GM23248 (cell line): Measurements from ENCODE around the gene ADGRV1. TPM values are rescaled to one million over a fixed set of nuclear protein-coding genes. Genes with fewer than 3 reads are reported as not detected.
A peak's percentile ranks its signal among the peaks of the same experiment; 100 is the strongest.

Source experiments
- DNase-seq: peaks from one replicate; pipeline ENCODE4 v3.0.0-alpha.2; 2015
- H2AFZ ChIP-seq: fragments of 200-600 bp; sonication (generic); 2 replicates; pipeline ENCODE4 v1.6.1; 2016; ENCODE audit warnings: antibody characterized with exemption
- H3F3A ChIP-seq: fragments of 200-600 bp; sonication (generic); 2 replicates; pipeline ENCODE4 v1.6.1; 2016; ENCODE audit warnings: mild to moderate bottlenecking, antibody characterized with exemption, mixed run types; ENCODE audit not compliant: insufficient read depth
- H3K27ac ChIP-seq: fragments of 200-600 bp; sonication (generic); 2 replicates; pipeline ENCODE4 v1.5.1; 2016; ENCODE audit warnings: mild to moderate bottlenecking
- H3K27me3 ChIP-seq: fragments of 200-600 bp; sonication (generic); replicated peaks from 2 replicates; pipeline ENCODE4 v1.6.1; 2016; ENCODE audit warnings: mild to moderate bottlenecking; ENCODE audit not compliant: insufficient read depth
- H3K36me3 ChIP-seq: fragments of 200-600 bp; sonication (generic); 2 replicates; pipeline ENCODE4 v1.6.1; 2016; ENCODE audit warnings: low read depth, mild to moderate bottlenecking
- H3K4me1 ChIP-seq: fragments of 200-600 bp; sonication (generic); 2 replicates; pipeline ENCODE4 v1.6.1; 2016; ENCODE audit warnings: mild to moderate bottlenecking; ENCODE audit not compliant: insufficient read depth
- H3K4me2 ChIP-seq: fragments of 200-600 bp; sonication (generic); one replicate; pipeline ENCODE4 v1.6.1; 2016; ENCODE audit warnings: mild to moderate bottlenecking; ENCODE audit not compliant: unreplicated experiment
- H3K4me3 ChIP-seq: fragments of 200-600 bp; sonication (generic); 2 replicates; pipeline ENCODE4 v1.5.1; 2016; ENCODE audit warnings: mild to moderate bottlenecking
- H3K79me2 ChIP-seq: fragments of 200-600 bp; sonication (generic); 2 replicates; pipeline ENCODE4 v1.6.1; 2016; ENCODE audit warnings: mild to moderate bottlenecking; ENCODE audit not compliant: insufficient read depth
- H3K9ac ChIP-seq: fragments of 200-600 bp; sonication (generic); 2 replicates; pipeline ENCODE4 v1.6.1; 2016; ENCODE audit warnings: mild to moderate bottlenecking
- H3K9me2 ChIP-seq: fragments of 200-600 bp; sonication (generic); 2 replicates; pipeline ENCODE4 v1.6.1; 2016; ENCODE audit warnings: mixed run types, mild to moderate bottlenecking, moderate library complexity; ENCODE audit not compliant: insufficient read depth
- H3K9me3 ChIP-seq: fragments of 200-600 bp; sonication (generic); one replicate; pipeline ENCODE4 v1.6.1; 2017; ENCODE audit warnings: low read depth
- H4K20me1 ChIP-seq: fragments of 200-600 bp; sonication (generic); 2 replicates; pipeline ENCODE4 v1.6.0; 2016; ENCODE audit not compliant: insufficient read depth
- EZH2 ChIP-seq: fragments of 200-600 bp; sonication (generic); IDR thresholded peaks from 2 replicates; pipeline ENCODE4 v1.6.1; 2018; ENCODE audit warnings: antibody characterized with exemption, mild to moderate bottlenecking; ENCODE audit not compliant: insufficient read depth, poor library complexity, severe bottlenecking
- EZH2phosphoT487 ChIP-seq: fragments of 200-600 bp; sonication (generic); IDR thresholded peaks from 2 replicates; pipeline ENCODE4 v1.6.1; 2018; ENCODE audit warnings: antibody characterized with exemption, moderate library complexity, mild to moderate bottlenecking, low read depth; ENCODE audit not compliant: insufficient read depth
- WGBS, 2 experiments: methylation state at CpG; one replicate each; pipeline ENCODE4 v1.1.6; 2015 to 2017; ENCODE audit warnings: low lambda C conversion rate in 2 of 2, low coverage in 1 of 2; ENCODE audit errors: missing lambda C conversion rate in 2 of 2; 5-methylcytosine and 5-hydroxymethylcytosine counted together
- in situ Hi-C: fragments of 300-500 bp; cut with MboI; formaldehyde crosslinking; loops from 2 replicates; pipeline ENCODE4 v1.15.0; 2020
- polyA plus RNA-seq: library from polyadenylated mRNA; unstranded; fragments of >200 nt; fragmentation: Nextera tagmentation; extraction: Ambion mirVana; gene quantifications from 2 replicates; pipeline ENCODE4 v1.2.1, GENCODE V29; 2016
- total RNA-seq: library from RNA; depleted of rRNA; stranded (reverse); fragments of >200 nt; shearing (Covaris generic); gene quantifications from 2 replicates; pipeline ENCODE4 v1.2.3, GENCODE V29; 2014

The ADGRV1 gene
- total and polyA plus RNA-seq, 2 experiments from 2014 or later = not detected

DNA sequence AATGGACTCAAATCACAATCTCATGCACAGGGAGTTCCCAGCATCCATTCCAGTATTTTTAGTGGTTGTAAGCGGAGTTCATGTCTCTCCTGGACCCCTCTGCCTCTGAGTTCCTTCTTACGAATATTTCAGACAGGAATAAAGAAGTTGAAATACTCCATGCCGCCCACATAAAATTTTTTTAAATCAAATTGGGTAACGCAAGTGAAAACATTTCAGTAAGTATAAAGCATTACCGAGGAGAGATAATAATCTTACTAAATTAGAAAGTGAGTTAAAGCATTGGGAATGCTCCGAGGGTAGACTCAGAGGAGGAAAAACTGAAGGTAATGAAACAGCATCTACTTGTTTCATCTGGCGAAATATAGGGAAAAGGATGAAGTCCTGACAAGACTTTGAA is 506.9 kb downstream of the ADGRV1 start:
- in situ Hi-C loops = no loop called here
- Histone ChIP-seq H3K4me3 (no peak overlapping the region), H2AFZ (no peak overlapping the region), H3K9me2 (no peaks in the 10 kb centered on the region), H3F3A (peaks cover 12% of the 10 kb centered on the region; the same call in 1 of the 2 replicates), H3K4me1 (peaks cover 11% of the 10 kb centered on the region; the same call in 1 of the 2 replicates), H3K9me3 (no peaks in the 10 kb centered on the region), H3K79me2 (no peaks in the 10 kb centered on the region), H3K4me2 (peak overlapping the region; percentile 19), H3K27ac (no peak overlapping the region), H3K9ac (no peak overlapping the region), H3K36me3 (no peaks in the 10 kb centered on the region), H4K20me1 (no peaks in the 10 kb centered on the region), H3K27me3 (peaks cover 19% of the 10 kb centered on the region)
- TF ChIP-seq EZH2phosphoT487 (no peak), EZH2 (no peak)
- peak; percentile 21 for DNase-seq
- WGBS, 2 experiments = 61 to 65% methylated on average over 7 of the region's 7 CpGs

DNA sequence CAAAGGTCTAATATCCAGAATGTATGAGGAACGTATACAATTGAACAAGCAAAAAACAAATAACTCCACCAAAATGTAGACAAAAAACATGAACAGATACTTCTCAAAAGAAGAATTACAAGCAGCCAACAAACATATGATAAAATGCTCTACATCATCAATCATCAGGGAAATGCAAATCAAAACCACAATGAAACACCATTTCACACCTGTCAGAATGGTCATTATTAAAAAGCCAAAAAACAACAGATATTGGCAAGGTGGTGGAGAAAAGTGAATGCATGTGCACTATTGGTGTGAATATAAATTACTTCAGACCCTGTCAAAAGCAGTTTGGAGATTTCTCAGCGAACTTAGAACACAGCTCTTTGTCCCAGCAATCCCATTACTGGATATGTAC is 510.8 kb downstream of the ADGRV1 start:
- H3F3A ChIP-seq = peaks cover 24% of the 10 kb centered on the region
- no peak overlapping the region for H3K27ac ChIP-seq
- TF ChIP-seq EZH2 = no peak
- no peak for DNase-seq
- 0 out of 2 replicates have a peak, but pooled peaks cover 3% of the 10 kb centered on the region for H3K27me3 ChIP-seq
- in situ Hi-C loops = no loop called here
- no peaks in the 10 kb centered on the region for H3K36me3 ChIP-seq
- H3K9me3 ChIP-seq = no peaks in the 10 kb centered on the region
- no peaks in the 10 kb centered on the region for H3K79me2 ChIP-seq
- peaks cover 20% of the 10 kb centered on the region for H3K4me1 ChIP-seq
- H3K4me2 ChIP-seq = no peak overlapping the region
- no peak overlapping the region for H3K9ac ChIP-seq
- no peak overlapping the region for H2AFZ ChIP-seq
- no peaks in the 10 kb centered on the region for H3K9me2 ChIP-seq
- no peaks in the 10 kb centered on the region for H4K20me1 ChIP-seq
- 87 to 90% methylated on average over 2 of the region's 2 CpGs for WGBS, 2 experiments
- H3K4me3 ChIP-seq = no peak overlapping the region

DNA sequence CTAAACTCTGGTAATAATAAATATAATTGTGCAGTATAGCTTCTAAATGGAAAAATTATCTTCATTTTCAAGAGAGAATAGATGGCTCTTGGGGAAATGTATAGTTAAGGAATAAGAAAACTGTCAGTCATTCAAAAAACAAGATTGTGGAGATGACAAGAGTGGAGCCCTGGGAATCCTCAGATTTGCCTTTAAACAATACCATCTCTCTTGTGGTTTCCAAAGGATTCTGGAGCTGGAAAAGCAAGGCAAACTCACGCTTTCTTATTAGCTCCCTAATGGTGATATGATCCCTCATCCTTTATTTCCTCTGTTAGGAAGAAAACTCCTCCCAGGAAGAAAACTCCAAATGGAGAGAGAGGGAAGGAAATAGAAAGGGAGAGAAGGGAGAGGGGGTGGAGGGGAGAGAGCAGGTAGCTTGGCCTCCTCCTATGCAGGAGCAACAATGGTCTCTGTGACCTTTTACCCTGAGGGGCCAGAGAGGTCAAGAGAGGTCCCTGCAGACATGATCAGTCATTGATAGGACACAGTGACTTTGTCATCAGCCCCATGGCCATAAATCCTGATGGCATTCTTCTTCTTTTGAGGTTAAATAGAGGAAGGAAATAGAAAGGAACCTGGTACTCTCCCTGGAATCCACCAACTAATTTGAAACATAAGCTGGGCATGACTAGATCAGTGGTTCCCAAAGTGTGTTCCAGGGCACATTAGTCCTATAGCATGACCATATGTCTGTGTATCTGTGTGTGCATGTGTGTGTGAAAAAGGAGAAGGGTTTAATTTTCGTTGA is 512.4 kb downstream of the ADGRV1 start:
- Histone ChIP-seq H3K9me3 (no peaks in the 10 kb centered on the region), H4K20me1 (no peaks in the 10 kb centered on the region), H2AFZ (no peak overlapping the region), H3K9ac (no peak overlapping the region), H3K4me3 (no peak overlapping the region), H3K27me3 (0 out of 2 replicates have a peak, but pooled peaks cover 3% of the 10 kb centered on the region), H3K27ac (no peak overlapping the region), H3K4me1 (peaks cover 34% of the 10 kb centered on the region), H3K36me3 (no peaks in the 10 kb centered on the region), H3K9me2 (no peaks in the 10 kb centered on the region), H3K79me2 (no peaks in the 10 kb centered on the region), H3F3A (peaks cover 35% of the 10 kb centered on the region), H3K4me2 (no peak overlapping the region)
- no peak for DNase-seq
- 90 to 93% methylated on average over 2 of the region's 2 CpGs for whole genome bisulfite sequencing, 2 experiments
- TF ChIP-seq EZH2phosphoT487 = no peak
- TF ChIP-seq EZH2 = no peak
- in situ Hi-C loops = no loop called here

DNA sequence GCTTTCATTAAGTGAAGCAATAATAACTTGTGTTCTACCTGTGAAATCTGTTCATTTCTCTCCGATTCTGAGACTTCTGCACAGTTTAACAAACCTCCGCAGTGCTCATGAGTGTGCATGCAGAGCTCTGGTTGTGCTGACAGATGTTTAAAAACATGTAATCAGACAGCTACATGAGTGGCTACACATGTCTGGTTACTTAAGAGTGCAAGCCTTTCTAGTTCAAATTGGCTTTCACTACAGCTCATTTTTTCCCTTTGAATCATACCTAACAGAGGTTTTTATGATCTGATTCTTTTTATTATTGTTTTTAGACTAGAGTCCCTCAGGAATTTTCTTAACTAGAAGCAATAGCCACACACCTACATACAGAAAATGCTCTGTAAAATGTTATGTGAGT is 514.3 kb downstream of the ADGRV1 start:
- H3K27ac ChIP-seq = no peak overlapping the region

More for the DNA sequence above, 514.3 kb downstream of the ADGRV1 start:
- Histone ChIP-seq H3F3A (peaks cover 37% of the 10 kb centered on the region), H3K4me1 (peaks cover 49% of the 10 kb centered on the region), H3K4me2 (peak overlapping the region; percentile 44), H3K36me3 (no peaks in the 10 kb centered on the region), H3K9ac (no peak overlapping the region), H3K79me2 (no peaks in the 10 kb centered on the region), H3K9me3 (no peaks in the 10 kb centered on the region), H3K9me2 (no peaks in the 10 kb centered on the region), H3K27me3 (0 out of 2 replicates have a peak, but pooled peaks cover 3% of the 10 kb centered on the region), H4K20me1 (no peaks in the 10 kb centered on the region), H3K4me3 (no peak overlapping the region), H2AFZ (no peak overlapping the region)
- in situ Hi-C loops = no loop called here
- peak; percentile 85 for DNase-seq
- 3 to 6% methylated on average over 2 of the region's 2 CpGs for WGBS, 2 experiments
- TF ChIP-seq EZH2phosphoT487 = no peak
- TF ChIP-seq EZH2 = no peak
